ENCODE measurements around the gene SNX8. TPM values are rescaled to one million over a fixed set of nuclear protein-coding genes. Genes with fewer than 3 reads are reported as not detected.

The SNX8 gene
- total and polyA plus RNA-seq, 2 experiments from 2014 or later, result 6.3 to 12.8 TPM

- TF ChIP-seq CTCF (IDR thresholded peaks at IDR 0.05; ENCODE audit: low read depth, low read length), result no peak
- no peak overlapping the region for H3K27ac ChIP-seq
- no peaks in the 10 kb centered on the region for H3K4me1 ChIP-seq (ENCODE audit: low read depth)
- H3K27me3 ChIP-seq, result no peaks in the 10 kb centered on the region
- no peak for DNase-seq (ENCODE audit: low read depth in 1 of 2, low spot score in 1 of 2)
- no peak overlapping the region for H3K4me3 ChIP-seq
- H3K9me3 ChIP-seq (ENCODE audit: low read depth), result no peaks in the 10 kb centered on the region
- no peaks in the 10 kb centered on the region for H3K36me3 ChIP-seq
Measured at GRCh38 chr7:2301511-2301863, 12.8 kb downstream of the SNX8 start.

- Histone ChIP-seq H3K27ac (no peak overlapping the region), H3K9me3 (ENCODE audit: low read depth) (no peaks in the 10 kb centered on the region)
- TF ChIP-seq CTCF (IDR thresholded peaks at IDR 0.05; ENCODE audit: low read depth, low read length), result no peak
Measured at GRCh38 chr7:2299870-2300512, 14.2 kb downstream of the SNX8 start.

GRCh38 chr7:2299131-2299829 is 15.0 kb downstream of the SNX8 start:
- Histone ChIP-seq H3K4me1 (ENCODE audit: low read depth) (no peaks in the 10 kb centered on the region), H3K36me3 (no peaks in the 10 kb centered on the region), H3K27me3 (no peaks in the 10 kb centered on the region), H3K27ac (no peak overlapping the region), H3K4me3 (no peak overlapping the region), H3K9me3 (ENCODE audit: low read depth) (no peaks in the 10 kb centered on the region)
- no peak for TF ChIP-seq CTCF (IDR thresholded peaks at IDR 0.05; ENCODE audit: low read depth, low read length)
- DNase-seq (ENCODE audit: low read depth in 1 of 2, low spot score in 1 of 2), result peak in 1 of 2 donors; percentile 84

More at GRCh38 chr7:2299870-2300512, 14.2 kb downstream of the SNX8 start:
- no peak for DNase-seq (ENCODE audit: low read depth in 1 of 2, low spot score in 1 of 2)
- Histone ChIP-seq H3K4me1 (ENCODE audit: low read depth) (no peaks in the 10 kb centered on the region), H3K36me3 (no peaks in the 10 kb centered on the region), H3K4me3 (no peak overlapping the region), H3K27me3 (no peaks in the 10 kb centered on the region)

GRCh38 chr7:2296832-2297231 is 17.4 kb downstream of the SNX8 start:
- no peaks in the 10 kb centered on the region for H3K27me3 ChIP-seq
- DNase-seq (ENCODE audit: low read depth in 1 of 2, low spot score in 1 of 2), result no peak
- TF ChIP-seq CTCF (IDR thresholded peaks at IDR 0.05; ENCODE audit: low read depth, low read length), result no peak
- H3K4me1 ChIP-seq (ENCODE audit: low read depth), result no peaks in the 10 kb centered on the region
- H3K27ac ChIP-seq, result no peak overlapping the region
- no peaks in the 10 kb centered on the region for H3K36me3 ChIP-seq
- H3K4me3 ChIP-seq, result no peak overlapping the region
- no peaks in the 10 kb centered on the region for H3K9me3 ChIP-seq (ENCODE audit: low read depth)

- no peak for TF ChIP-seq CTCF (IDR thresholded peaks at IDR 0.05; ENCODE audit: low read depth, low read length)
- Histone ChIP-seq H3K27ac (no peak overlapping the region), H3K9me3 (ENCODE audit: low read depth) (no peaks in the 10 kb centered on the region), H3K27me3 (no peaks in the 10 kb centered on the region), H3K4me1 (ENCODE audit: low read depth) (no peaks in the 10 kb centered on the region), H3K4me3 (no peak overlapping the region), H3K36me3 (no peaks in the 10 kb centered on the region)
- DNase-seq (ENCODE audit: low read depth in 1 of 2, low spot score in 1 of 2), result no peak
Measured at GRCh38 chr7:2295936-2296620, 18.2 kb downstream of the SNX8 start.

All from cardiac muscle cell (in vitro differentiated cells and primary cell).